Gastroesophageal sphincter (tissue), 4 donors: ENCODE measurements around the gene MACROD2. TPM values are rescaled to one million over a fixed set of nuclear protein-coding genes. Genes with fewer than 3 reads are reported as not detected.
A peak's percentile ranks its signal among the peaks of the same experiment; 100 is the strongest.

Source experiments
- ATAC-seq: fragments of 150-250 bp; one replicate; pipeline ENCODE4 v1.9.1; 2016; ENCODE audit warnings: mild to moderate bottlenecking, moderate library complexity
- H3K27ac ChIP-seq, 4 donors: fragments of 200-600 bp; sonication (generic) in 3 of 4; 1 replicate in 3 of 4; 2 replicates in 1 of 4; pipeline ENCODE4 v1.5.1; 2016 to 2019
- H3K27me3 ChIP-seq: fragments of 200-600 bp; sonication (generic); one replicate; pipeline ENCODE4 v1.5.1; 2019
- H3K36me3 ChIP-seq, 2 donors: fragments of 200-600 bp; sonication (generic); one replicate each; pipeline ENCODE4 v1.5.1; 2019; ENCODE audit warnings: control low read depth in 1 of 2
- H3K4me1 ChIP-seq, 3 donors: fragments of 200-600 bp; sonication (generic); 1 replicate in 2 of 3; 2 replicates in 1 of 3; pipeline ENCODE4 v1.5.1; 2016 to 2019; ENCODE audit warnings: control low read depth in 2 of 3
- H3K4me3 ChIP-seq, 2 donors: fragments of 200-600 bp; sonication (generic); one replicate each; pipeline ENCODE4 v1.5.1; 2019; ENCODE audit warnings: mild to moderate bottlenecking in 1 of 2, moderate library complexity in 1 of 2
- H3K9me3 ChIP-seq, 3 donors: fragments of 200-600 bp; sonication (generic); one replicate each; pipeline ENCODE4 v1.5.1; 2017 to 2019; ENCODE audit warnings: control low read depth in 2 of 3
- CTCF ChIP-seq, 4 experiments: fragments of 200-600 bp in 2 of 4; fragments of 450-650 bp in 2 of 4; sonication (generic) in 1 of 4; IDR thresholded peaks; one replicate each; pipeline ENCODE4 v1.5.1; 2017 to 2019; ENCODE audit warnings: antibody characterized with exemption in 4 of 4, mild to moderate bottlenecking in 2 of 4, moderate library complexity in 2 of 4
- EP300 ChIP-seq: sonication (generic); formaldehyde crosslinking; IDR thresholded peaks from one replicate; pipeline ENCODE4 v1.6.1; 2017; ENCODE audit warnings: antibody characterized with exemption, mild to moderate bottlenecking
- POLR2A ChIP-seq, 2 donors: fragments of 450-650 bp; IDR thresholded peaks; one replicate each; pipeline ENCODE4 v1.6.1; 2017; ENCODE audit warnings: antibody characterized with exemption in 2 of 2, mild to moderate bottlenecking in 2 of 2, moderate library complexity in 1 of 2
- POLR2AphosphoS5 ChIP-seq: sonication (generic); formaldehyde crosslinking; IDR thresholded peaks from one replicate; pipeline ENCODE4 v1.6.1; 2017; ENCODE audit warnings: antibody characterized with exemption
- WGBS, 2 donors: methylation state at CpG; one replicate each; pipeline ENCODE4 v1.1.5; 2018; ENCODE audit warnings: low coverage in 1 of 2; 5-methylcytosine and 5-hydroxymethylcytosine counted together
- total RNA-seq, 4 donors: library from RNA; depleted of rRNA; stranded (reverse); fragments of >200 nt; gene quantifications; one replicate each; pipeline ENCODE4 v1.1.0, GENCODE V29; 2016

Gene MACROD2
- total RNA-seq, 4 donors from 2014 or later, result 4.0 to 12.1 (median 7.4) TPM

DNA sequence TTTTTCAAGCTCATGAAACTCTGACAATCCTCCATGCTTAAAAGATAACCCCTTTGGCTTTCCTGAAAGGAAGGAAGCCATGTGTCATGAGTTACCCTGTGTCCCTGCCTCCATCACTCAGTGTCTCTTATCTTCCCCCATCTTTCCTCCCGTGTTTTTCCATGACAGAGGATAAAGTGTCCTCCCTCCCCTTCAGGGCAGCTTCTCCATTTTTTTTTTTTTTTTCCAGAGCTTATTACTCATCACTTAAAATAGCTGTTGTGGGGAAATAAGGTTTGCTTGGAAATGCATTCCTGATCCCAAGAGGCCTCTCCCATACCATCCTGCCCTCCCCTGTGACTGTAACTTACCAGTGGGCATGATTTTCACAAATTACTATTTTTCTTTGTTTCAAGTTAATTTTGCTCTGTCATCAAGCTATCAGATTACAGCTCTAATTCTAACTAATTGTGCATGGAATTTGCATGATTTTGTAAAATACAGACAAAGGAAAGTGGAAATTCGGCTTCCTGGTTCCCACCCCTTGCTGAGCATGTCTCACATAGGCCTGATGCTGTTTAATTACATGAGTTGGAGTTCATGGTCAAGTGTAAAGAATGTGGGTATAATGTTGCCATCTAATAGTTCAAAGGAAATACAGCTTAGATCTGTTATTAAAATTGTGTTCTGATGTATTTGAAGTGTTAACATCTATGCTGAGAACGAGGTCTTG lies 956.5 kb downstream of the MACROD2 start:
- 34 to 43% methylated on average over 3 of the region's 3 CpGs for WGBS, 2 donors
- no peaks in the 10 kb centered on the region for H3K36me3 ChIP-seq
- H3K4me3 ChIP-seq, result no peak overlapping the region
- no peak for TF ChIP-seq EP300
- no peak for TF ChIP-seq POLR2AphosphoS5
- no peak for TF ChIP-seq CTCF (IDR thresholded peaks at IDR 0.05)
- ATAC-seq, result peak; percentile 16
- no peak overlapping the region for H3K27ac ChIP-seq
- H3K27me3 ChIP-seq, result no peaks in the 10 kb centered on the region
- H3K4me1 ChIP-seq, result no peaks in the 10 kb centered on the region
- H3K9me3 ChIP-seq, result no peaks in the 10 kb centered on the region

GRCh38 chr20:14953736-14954135 lies 958.4 kb downstream of the MACROD2 start:
- Histone ChIP-seq H3K27me3 (no peaks in the 10 kb centered on the region), H3K4me3 (no peak overlapping the region), H3K36me3 (no peaks in the 10 kb centered on the region), H3K27ac (no peak overlapping the region), H3K4me1 (no peaks in the 10 kb centered on the region), H3K9me3 (no peaks in the 10 kb centered on the region)
- 93 to 95% methylated on average over 2 of the region's 2 CpGs for WGBS, 2 donors
- ATAC-seq, result no peak
- TF ChIP-seq POLR2A (IDR thresholded peaks at IDR 0.05), result no peak
- TF ChIP-seq CTCF (IDR thresholded peaks at IDR 0.05), result no peak
- TF ChIP-seq POLR2AphosphoS5, result no peak
- TF ChIP-seq EP300, result no peak

GRCh38 chr20:14955399-14955798 lies 960.1 kb downstream of the MACROD2 start:
- Histone ChIP-seq H3K27me3 (no peaks in the 10 kb centered on the region), H3K4me1 (no peaks in the 10 kb centered on the region), H3K36me3 (no peaks in the 10 kb centered on the region), H3K4me3 (no peak overlapping the region), H3K27ac (no peak overlapping the region), H3K9me3 (no peaks in the 10 kb centered on the region)
- TF ChIP-seq CTCF (IDR thresholded peaks at IDR 0.05) (no peak), POLR2A (IDR thresholded peaks at IDR 0.05) (no peak)
- ATAC-seq, result no peak
- WGBS, 2 donors, result 80 to 84% methylated on average over 4 of the region's 4 CpGs

DNA sequence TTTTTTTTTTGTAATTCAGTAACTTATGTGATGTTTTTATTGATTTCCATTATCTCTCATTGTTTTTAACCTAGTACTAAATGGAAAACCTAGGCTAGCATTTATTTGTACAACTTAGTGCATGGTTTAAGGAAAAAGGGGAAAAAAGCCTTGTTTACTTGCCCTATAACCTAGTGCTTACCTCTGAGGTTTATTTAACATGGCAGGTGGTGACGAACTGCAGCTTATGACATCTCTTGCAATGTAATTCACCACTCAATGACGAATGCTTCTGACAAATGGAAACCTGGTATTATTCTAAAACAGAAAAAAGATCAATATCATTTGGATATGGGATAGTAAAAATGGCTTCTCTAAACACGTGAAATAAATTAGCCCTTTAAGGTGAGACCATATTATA lies 960.7 kb downstream of the MACROD2 start:
- Histone ChIP-seq H3K4me3 (no peak overlapping the region), H3K4me1 (no peaks in the 10 kb centered on the region), H3K9me3 (no peaks in the 10 kb centered on the region), H3K27me3 (no peaks in the 10 kb centered on the region), H3K36me3 (no peaks in the 10 kb centered on the region), H3K27ac (no peak overlapping the region)
- 60 to 79% methylated on average over 3 of the region's 3 CpGs for WGBS, 2 donors
- TF ChIP-seq EP300, result no peak
- TF ChIP-seq CTCF (IDR thresholded peaks at IDR 0.05), result no peak
- TF ChIP-seq POLR2AphosphoS5, result no peak
- TF ChIP-seq POLR2A (IDR thresholded peaks at IDR 0.05), result no peak
- no peak for ATAC-seq

- Histone ChIP-seq H3K27me3 (no peaks in the 10 kb centered on the region), H3K4me1 (no peaks in the 10 kb centered on the region), H3K9me3 (no peaks in the 10 kb centered on the region), H3K4me3 (no peak overlapping the region), H3K27ac (no peak overlapping the region), H3K36me3 (no peaks in the 10 kb centered on the region)
- ATAC-seq, result no peak
- no peak for TF ChIP-seq EP300
- TF ChIP-seq CTCF (IDR thresholded peaks at IDR 0.05), result no peak
- no peak for TF ChIP-seq POLR2A (IDR thresholded peaks at IDR 0.05)
- no peak for TF ChIP-seq POLR2AphosphoS5
- 81 to 85% methylated on average over 5 of the region's 5 CpGs for WGBS, 2 donors
Observed at GRCh38 chr20:14956538-14956937, 961.2 kb downstream of the MACROD2 start.
